Measurements from ENCODE around the gene ADAM20.
A peak's percentile ranks its signal among the peaks of the same experiment; 100 is the strongest.
"Not testable (repeated sequence)": the region's sequence is repeated elsewhere in the genome, so short reads cannot be mapped to it uniquely, and the experiment has no call there.

Gene ADAM20

GRCh38 chr14:70534904-70535303, at the start of gene ADAM20:
Gene ADAM20, minus strand, starts transcription at chr14:70535004. Its CDS starts 10,247 bp downstream, at chr14:70524757.
- DNase-seq = no peak

- DNase-seq = no peak
These were observed 42.1 kb upstream of the ADAM20 start for GRCh38 chr14:70576891-70577290.

DNA sequence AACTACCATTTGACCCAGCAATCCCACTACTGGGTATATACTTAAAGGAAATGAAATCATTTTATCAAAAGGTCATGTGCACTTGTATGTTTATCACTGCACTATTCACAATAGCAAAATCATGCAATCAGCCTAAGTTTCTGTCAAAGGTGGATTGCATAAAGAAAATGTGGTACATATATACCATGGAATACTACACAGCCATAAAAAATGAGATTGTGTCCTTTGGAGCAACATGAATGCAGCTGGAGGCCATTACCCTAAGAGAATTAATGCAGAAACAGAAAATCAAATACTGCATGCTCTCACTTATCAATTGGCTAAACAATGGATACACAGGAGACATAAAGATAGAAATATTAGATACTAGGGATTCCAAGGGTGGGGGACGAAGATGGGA, 38.2 kb upstream of the ADAM20 start:
- no peak for DNase-seq

DNA sequence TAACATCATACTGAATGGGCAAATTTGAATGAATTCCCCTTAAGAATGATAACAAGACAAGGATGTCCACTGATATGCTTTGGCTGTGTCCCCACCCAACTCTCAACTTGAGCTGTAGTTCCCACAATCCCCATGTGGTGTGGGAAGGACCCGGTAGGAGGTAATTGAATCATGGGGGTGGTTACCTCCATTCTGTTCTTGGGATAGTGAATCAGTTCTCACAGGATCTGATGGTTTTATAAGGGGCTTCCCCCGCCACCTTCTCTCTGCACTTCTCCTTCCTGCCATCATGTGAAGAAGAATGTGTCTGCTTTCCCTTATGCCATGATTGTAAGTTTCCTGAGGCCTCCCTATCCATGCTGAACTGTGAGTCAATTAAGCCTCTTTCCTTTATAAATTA, 36.3 kb upstream of the ADAM20 start:
- no peak for DNase-seq

DNA sequence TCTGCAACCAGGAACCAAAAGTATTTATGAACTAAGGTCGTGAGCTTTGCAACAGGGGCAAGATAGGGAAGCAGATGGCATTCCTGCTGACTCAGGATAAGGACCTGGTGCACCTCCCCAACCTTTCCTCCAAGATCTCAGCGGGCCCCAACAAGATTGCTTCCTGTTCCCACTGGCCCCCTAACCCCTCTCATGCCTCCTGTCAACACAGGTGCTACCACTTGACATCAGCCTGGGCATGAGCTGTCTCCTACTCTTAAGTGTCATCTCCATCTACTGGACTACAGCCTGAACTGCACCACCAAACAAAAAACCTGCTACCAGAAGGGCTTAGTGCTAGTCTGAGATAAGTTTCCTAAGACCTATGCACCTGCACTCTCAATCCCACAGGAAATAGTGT, 33.0 kb upstream of the ADAM20 start:
- DNase-seq = peak; percentile 8

GRCh38 chr14:70563869-70564268, 29.1 kb upstream of the ADAM20 start:
- no peak for DNase-seq

- no peak for DNase-seq
These were observed 28.6 kb upstream of the ADAM20 start for GRCh38 chr14:70563417-70563816.

- no peak for DNase-seq
These were observed 23.6 kb upstream of the ADAM20 start for GRCh38 chr14:70558356-70558755.

DNA sequence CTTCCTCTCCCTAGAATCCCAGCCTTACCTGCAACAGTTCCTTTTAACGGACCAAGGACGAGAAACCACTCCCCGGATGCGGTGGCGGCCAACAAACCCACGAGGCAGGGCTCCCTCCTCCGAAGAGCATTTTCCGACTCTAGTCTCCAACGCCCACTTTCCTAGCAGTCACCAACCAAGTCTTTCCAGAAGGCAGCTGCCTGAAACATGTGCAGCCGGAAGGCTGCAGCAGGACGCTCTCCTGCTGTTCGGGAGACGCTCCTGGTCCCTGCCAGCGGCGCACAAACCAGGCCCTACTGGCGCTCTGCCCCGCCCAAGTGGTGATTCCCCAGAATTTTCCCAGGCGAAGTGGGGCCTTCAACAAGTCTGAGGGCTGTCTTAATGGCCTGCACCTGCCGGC, 21.1 kb upstream of the ADAM20 start:
- DNase-seq = no peak

DNA sequence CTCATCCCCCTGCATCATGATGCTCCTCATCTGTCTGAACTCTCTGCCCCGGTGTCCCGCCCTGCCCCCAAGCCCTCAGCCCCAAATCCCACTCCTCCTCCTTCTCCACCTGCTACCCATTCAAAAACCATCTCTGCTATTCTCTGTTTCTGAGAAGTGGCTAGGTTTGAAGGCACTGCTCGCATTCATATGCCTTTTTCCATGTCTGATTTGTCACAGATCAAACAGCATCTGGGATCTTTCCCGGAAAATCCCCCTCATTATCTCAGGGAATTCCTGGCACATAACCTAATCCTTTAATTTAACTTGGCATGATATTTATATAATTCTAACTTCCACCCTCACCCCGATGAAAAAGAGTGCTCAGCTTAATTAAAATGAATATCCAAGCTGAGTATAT, 3.3 kb upstream of the ADAM20 start:
- DNase-seq = no peak

DNA sequence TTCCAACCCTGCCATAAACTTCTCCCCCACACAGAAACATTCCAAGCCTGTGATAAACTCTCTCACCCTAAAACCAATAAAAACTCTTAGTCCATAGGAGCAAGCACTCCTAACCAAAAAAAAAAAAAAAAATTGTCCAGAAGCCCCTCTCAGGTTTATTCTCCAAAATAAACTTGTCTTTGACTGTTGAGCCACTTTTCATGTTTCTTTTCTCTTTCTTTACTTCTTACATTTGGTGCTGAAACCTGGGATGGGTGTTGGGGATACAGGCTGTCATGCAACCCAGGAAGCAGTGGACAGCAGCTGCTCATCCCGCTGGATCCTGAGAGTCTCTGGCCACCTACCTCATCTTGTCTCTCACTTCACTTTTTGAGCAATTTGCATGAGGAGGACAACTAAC, 2.0 kb upstream of the ADAM20 start:
- no peak for DNase-seq

DNA sequence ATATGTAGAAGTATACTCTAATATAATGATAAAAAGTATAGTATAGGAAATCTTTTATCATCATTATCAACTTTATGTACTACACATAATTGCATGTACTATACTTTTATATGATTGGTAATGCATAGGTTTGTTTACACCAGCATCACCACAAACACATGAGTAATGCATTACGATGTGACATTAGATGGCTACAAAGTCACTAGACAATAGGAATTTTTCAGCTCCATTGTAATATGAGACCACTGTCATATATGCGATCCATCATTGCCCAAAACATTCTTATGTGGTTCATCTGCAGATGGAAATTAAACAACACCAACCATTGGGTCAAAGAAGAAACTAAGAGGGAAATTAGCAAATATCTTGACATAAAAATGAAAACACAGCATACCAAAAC, 4.4 kb downstream of the ADAM20 start:
- DNase-seq = no peak

DNA sequence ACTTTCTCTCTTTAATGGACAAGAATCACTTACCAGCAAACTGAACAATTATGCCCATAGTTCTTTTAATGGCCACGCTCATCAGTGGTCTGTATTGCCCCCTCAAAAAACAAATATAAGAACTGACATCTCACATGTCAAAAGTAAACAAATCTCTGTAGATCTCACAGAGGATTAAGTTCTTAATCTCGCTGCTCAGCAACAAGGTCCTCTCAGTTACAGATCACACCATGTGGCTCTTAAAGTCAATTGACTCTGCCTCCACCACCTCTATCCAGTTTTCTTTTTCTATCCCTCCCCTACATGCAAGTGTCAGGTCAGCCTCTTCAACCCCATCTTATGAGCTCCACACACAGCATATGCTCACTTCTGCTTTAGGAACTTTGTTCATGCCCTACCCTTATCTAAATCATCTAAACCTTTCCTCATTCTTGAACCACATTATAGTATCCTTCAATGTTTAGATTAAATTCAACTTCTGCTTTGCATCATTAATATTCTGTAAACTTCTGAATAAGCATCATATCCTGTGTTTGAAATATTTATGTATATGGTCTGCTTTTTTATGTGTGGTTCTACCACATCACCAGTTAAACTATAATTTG, 7.2 kb downstream of the ADAM20 start:
- DNase-seq = no peak

DNA sequence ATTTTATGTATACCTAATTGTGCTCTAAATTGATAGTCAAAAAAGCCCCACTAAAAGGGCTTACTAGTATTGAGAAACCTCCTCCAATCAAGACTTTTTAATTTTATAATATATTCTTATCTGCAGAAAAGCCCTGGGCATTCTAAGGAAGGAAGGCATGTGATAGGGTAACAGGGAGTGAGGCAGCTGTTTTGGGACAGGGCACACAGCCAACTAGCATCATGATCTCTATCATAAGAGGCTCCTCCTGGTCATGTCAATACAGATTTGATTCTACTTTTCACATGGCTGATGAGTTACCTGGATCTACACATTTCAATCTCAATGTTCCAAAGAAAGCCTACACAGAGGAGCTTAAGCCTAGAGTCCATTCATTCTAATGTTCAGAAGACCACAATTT, 9.1 kb downstream of the ADAM20 start:
- no peak for DNase-seq

GRCh38 chr14:70515811-70516210, 19.0 kb downstream of the ADAM20 start:
- DNase-seq = no peak

GRCh38 chr14:70514168-70515069, 20.4 kb downstream of the ADAM20 start:
- no peak for DNase-seq

DNA sequence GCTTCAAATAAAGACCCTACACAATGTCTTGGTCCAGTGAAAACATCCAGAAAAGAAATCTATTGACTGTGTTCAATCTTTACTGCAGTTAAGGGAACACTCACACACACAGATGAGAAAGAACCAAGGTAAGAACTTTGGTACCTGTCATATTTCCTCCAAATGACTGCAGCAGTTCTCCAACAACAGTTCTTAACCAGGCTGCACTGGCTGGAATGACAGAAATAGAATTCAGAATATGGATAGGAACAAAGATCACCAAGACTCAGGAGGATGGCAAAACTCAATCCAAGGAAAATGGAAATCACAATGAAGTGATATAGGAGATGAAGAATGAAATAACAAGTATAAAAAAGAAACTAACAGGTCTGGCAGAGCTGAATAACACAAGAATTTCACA, 36.6 kb downstream of the ADAM20 start:
- no peak for DNase-seq

- DNase-seq = no peak
These were observed 45.1 kb downstream of the ADAM20 start for GRCh38 chr14:70489579-70490200.

DNA sequence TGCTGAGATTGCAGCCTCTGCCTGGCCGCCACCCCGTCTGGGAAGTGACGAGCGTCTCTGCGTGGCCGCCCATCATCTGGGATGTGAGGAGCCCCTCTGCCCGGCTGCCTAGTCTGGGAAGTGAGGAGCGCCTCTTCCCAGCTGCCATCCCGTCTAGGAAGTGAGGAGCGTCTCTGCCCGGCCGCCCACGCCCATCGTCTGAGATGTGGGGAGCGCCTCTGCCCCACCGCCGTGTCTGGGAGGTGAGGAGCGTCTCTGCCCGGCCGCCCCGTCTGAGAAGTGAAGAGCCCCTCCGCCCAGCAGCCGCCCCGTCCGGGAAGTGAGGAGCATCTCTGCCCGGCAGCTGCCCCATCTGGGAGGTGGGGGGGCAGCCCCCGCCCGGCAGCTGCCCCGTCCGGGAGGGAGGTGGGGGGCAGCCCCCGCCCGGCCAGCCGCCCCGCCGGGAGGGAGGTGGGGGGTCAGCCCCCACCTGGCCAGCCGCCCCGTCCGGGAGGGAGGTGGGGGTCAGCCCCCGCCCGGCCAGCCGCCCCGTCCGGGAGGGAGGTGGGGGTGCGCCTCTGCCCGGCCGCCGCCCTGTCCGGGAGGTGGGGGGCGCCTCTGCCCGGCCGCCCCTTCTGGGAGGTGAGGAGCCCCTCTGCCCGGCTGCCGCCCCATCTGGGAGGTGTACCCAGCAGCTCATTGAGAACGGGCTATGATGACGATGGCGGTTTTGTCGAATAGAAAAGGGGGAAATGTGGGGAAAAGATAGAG, 57.3 kb downstream of the ADAM20 start:
- not testable (repeated sequence) for DNase-seq

- DNase-seq = not testable (repeated sequence)
These were observed 59.3 kb downstream of the ADAM20 start for GRCh38 chr14:70475459-70475858.

DNA sequence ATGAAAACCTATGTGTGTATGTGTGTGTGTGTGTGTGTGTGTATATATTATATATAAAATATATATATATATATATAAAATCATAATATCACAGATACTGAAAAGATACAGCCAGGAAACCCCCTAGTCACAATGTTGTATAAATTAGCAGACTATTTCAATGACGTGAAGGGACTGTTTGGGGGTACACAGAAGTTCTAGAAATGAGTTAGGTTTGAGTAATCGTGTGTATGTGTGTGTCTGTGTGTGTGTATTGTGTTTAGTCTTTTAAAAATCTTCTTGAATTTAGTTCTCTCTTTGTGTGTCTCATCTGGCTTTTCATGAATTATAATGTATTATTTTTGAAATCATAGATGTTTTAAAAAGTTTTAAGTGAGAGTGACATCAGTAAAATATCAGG, 61.0 kb downstream of the ADAM20 start:
- DNase-seq = no peak
